GM18498 (cell line): ENCODE results near the gene EBNA1BP2.
"Not testable (repeated sequence)": the region's sequence is repeated elsewhere in the genome, so short reads cannot be mapped to it uniquely, and the experiment has no call there.

ENCODE experiments used
- ATAC-seq: cut with Tn5 transposase; IDR thresholded peaks from one replicate; pipeline ENCODE4 v1.9.1; 2021; ENCODE audit warnings: mild to moderate bottlenecking, moderate library complexity; ENCODE audit not compliant: unreplicated experiment

EBNA1BP2 gene

GRCh38 chr1:43171876-43172526, at the start of gene EBNA1BP2, which contains the start of gene CFAP57:
Gene EBNA1BP2, minus strand, starts transcription at chr1:43172290. Its CDS starts 172 bp downstream, at chr1:43172118.
Gene CFAP57, plus strand, starts transcription at chr1:43172330. Its CDS starts 424 bp downstream, at chr1:43172754.
- ATAC-seq = peak; percentile 87

- no peak for ATAC-seq
Measured at GRCh38 chr1:43221797-43222196, 49.7 kb upstream of the EBNA1BP2 start.

GRCh38 chr1:43220905-43221778, 49.1 kb upstream of the EBNA1BP2 start:
- peak; percentile 79 for ATAC-seq

- no peak for ATAC-seq
Measured at GRCh38 chr1:43217747-43218146, 45.7 kb upstream of the EBNA1BP2 start.

- no peak for ATAC-seq
Measured at GRCh38 chr1:43214501-43215444, 42.7 kb upstream of the EBNA1BP2 start.

- ATAC-seq = not testable (repeated sequence)
Measured at GRCh38 chr1:43208277-43208676, 36.2 kb upstream of the EBNA1BP2 start.

- no peak for ATAC-seq
Measured at GRCh38 chr1:43207229-43207853, 35.3 kb upstream of the EBNA1BP2 start.

- ATAC-seq = no peak
Measured at GRCh38 chr1:43206600-43207228, 34.6 kb upstream of the EBNA1BP2 start.

GRCh38 chr1:43205671-43206070, 33.6 kb upstream of the EBNA1BP2 start:
- no peak for ATAC-seq

- ATAC-seq = no peak
Measured at GRCh38 chr1:43204394-43204793, 32.3 kb upstream of the EBNA1BP2 start.

GRCh38 chr1:43203859-43204258, 31.8 kb upstream of the EBNA1BP2 start:
- no peak for ATAC-seq

- peak; percentile 66 for ATAC-seq
Measured at GRCh38 chr1:43199093-43199726, 27.1 kb upstream of the EBNA1BP2 start.

GRCh38 chr1:43197343-43198127, 25.4 kb upstream of the EBNA1BP2 start:
- no peak for ATAC-seq

- ATAC-seq = no peak
Measured at GRCh38 chr1:43194509-43194908, 22.4 kb upstream of the EBNA1BP2 start.

- ATAC-seq = no peak
Measured at GRCh38 chr1:43188106-43188505, 16.0 kb upstream of the EBNA1BP2 start.

- no peak for ATAC-seq
Measured at GRCh38 chr1:43184995-43185394, 12.9 kb upstream of the EBNA1BP2 start.

GRCh38 chr1:43184388-43184787, 12.3 kb upstream of the EBNA1BP2 start:
- no peak for ATAC-seq

GRCh38 chr1:43177691-43178090, 5.6 kb upstream of the EBNA1BP2 start:
- no peak for ATAC-seq

GRCh38 chr1:43174873-43175272, 2.8 kb upstream of the EBNA1BP2 start:
- ATAC-seq = no peak
